Epithelial cell of esophagus (primary cell): ENCODE data around the gene COX7A2.

Experiments
- DNase-seq: peaks from one replicate; pipeline ENCODE4 v3.0.0; 2010; ENCODE audit warnings: low read depth
- H3K4me3 ChIP-seq: 2 replicates; pipeline ENCODE4 v1.5.1; 2011; ENCODE audit warnings: mild to moderate bottlenecking, low read length, control low read depth
- TF ChIP-seq, protein P1 (sequence below): IDR thresholded peaks from 2 replicates; pipeline ENCODE4 v1.5.1; 2011; ENCODE audit warnings: low read depth, mild to moderate bottlenecking, low read length, control low read depth, inconsistent platforms; ENCODE audit not compliant: insufficient read depth; ENCODE audit errors: missing control alignments

COX7A2 gene

GRCh38 chr6:75234126-75234865, 9.3 kb downstream of the COX7A2 start:
- TF ChIP-seq, protein P1, sequence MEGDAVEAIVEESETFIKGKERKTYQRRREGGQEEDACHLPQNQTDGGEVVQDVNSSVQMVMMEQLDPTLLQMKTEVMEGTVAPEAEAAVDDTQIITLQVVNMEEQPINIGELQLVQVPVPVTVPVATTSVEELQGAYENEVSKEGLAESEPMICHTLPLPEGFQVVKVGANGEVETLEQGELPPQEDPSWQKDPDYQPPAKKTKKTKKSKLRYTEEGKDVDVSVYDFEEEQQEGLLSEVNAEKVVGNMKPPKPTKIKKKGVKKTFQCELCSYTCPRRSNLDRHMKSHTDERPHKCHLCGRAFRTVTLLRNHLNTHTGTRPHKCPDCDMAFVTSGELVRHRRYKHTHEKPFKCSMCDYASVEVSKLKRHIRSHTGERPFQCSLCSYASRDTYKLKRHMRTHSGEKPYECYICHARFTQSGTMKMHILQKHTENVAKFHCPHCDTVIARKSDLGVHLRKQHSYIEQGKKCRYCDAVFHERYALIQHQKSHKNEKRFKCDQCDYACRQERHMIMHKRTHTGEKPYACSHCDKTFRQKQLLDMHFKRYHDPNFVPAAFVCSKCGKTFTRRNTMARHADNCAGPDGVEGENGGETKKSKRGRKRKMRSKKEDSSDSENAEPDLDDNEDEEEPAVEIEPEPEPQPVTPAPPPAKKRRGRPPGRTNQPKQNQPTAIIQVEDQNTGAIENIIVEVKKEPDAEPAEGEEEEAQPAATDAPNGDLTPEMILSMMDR, result no peak
- H3K4me3 ChIP-seq, result no peak overlapping the region
- DNase-seq, result no peak

GRCh38 chr6:75233092-75233615, 10.4 kb downstream of the COX7A2 start:
- TF ChIP-seq, protein P1, result no peak
- DNase-seq, result no peak
- H3K4me3 ChIP-seq, result no peak overlapping the region

- TF ChIP-seq, protein P1, result peak; percentile 90
- no peak overlapping the region for H3K4me3 ChIP-seq
- peak; percentile 63 for DNase-seq
Measured at GRCh38 chr6:75230484-75231325, 12.9 kb downstream of the COX7A2 start.

DNA sequence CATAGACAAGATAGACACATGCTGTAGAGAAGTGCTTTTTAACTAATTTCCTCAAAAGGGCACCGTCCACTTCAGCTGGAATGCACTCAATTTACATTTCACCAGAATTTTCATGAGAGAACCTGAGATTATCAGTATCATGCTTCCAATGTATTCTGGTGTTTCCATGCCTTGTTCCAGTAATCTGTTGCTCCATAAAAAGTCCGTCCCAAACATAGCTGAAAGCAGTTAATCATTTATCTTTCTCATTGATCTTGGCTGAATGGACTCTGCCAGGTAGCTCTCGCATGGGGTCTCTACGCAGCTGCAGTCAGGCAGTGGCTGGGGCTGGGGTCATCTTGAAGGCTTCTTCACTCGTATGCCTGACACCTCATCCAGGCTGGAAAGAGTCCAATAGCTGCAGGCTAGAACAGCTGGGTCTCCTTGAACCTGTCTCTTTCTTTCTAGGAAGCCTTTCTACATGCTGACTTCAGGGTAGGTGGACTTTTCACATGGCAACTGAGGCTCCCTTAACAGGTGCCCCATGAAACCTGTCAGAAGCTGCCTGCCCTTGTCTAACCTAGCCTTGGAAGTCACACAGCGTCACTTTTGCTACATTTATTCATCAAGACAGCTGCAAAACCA, 19.2 kb downstream of the COX7A2 start:
- DNase-seq, result no peak
- H3K4me3 ChIP-seq, result no peak overlapping the region
- TF ChIP-seq, protein P1, result no peak

- TF ChIP-seq, protein P1, result no peak
- H3K4me3 ChIP-seq, result no peak overlapping the region
- DNase-seq, result no peak
Measured at GRCh38 chr6:75223428-75223827, 20.2 kb downstream of the COX7A2 start.

DNA sequence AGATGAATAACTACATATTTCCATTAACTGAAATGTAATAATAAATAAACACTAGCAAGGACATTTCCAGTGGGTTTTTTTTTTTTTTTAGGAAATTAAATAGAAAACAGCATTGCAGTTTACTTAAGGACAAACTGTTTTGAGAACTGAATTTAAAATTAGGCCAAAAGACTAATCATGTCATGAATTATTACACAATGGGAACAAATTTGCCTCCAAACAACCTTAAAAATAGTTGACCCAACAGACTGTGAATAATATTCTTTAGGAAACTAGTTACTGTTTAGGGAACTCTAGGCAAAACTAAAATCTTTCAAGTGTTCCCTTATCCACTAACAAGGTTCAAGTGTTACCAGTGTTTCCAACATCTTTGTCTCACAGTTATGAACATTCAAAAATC, 21.3 kb downstream of the COX7A2 start:
- no peak overlapping the region for H3K4me3 ChIP-seq
- TF ChIP-seq, protein P1, result no peak

More for the DNA sequence above, 21.3 kb downstream of the COX7A2 start:
- DNase-seq, result no peak
